Measurements from ENCODE around the gene ANKRD34A.

The ANKRD34A gene

DNA sequence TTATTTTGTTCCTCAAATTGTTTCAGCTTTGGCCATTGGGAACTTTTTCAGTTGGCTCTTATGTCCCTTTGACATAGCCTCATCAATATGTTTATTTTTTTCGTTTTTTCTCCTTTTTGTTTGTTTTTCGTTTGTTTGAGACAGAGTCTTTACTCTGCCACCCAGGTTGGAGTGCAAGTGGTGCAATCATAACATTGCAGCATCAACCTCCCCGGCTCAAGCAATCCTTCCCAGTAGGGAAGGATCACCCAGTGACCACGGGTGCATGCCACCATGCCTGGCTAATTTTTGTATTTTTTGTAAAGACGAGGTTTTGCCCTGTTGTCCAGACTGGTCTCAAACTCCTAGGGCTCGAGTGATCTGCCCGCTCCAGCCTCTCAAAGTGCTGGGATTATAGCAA, 8.2 kb upstream of the ANKRD34A start:
- TF ChIP-seq MYNN (tag by site-specific recombination; IDR thresholded peaks at IDR 0.05; ENCODE audit: borderline replicate concordance) (no peak), ZNF274 (IDR thresholded peaks at IDR 0.05; ENCODE audit: low read length) (no peak), ZNF274 (tag by site-specific recombination; IDR thresholded peaks at IDR 0.05; ENCODE audit: borderline replicate concordance) (no peak), ZNF658 (tag by site-specific recombination; IDR thresholded peaks at IDR 0.05) (no peak), ZNF777 (tag by site-specific recombination; IDR thresholded peaks at IDR 0.05; ENCODE audit: borderline replicate concordance) (no peak), ZNF555 (tag by site-specific recombination; conservative IDR thresholded peaks at IDR 0.05) (no peak), FEZF1 (tag by site-specific recombination; IDR thresholded peaks at IDR 0.05) (no peak), ZNF140 (tag by site-specific recombination; IDR thresholded peaks at IDR 0.05) (no peak), ZNF169 (tag by site-specific recombination; IDR thresholded peaks at IDR 0.05) (no peak), ZIC2 (tag by site-specific recombination; IDR thresholded peaks at IDR 0.05) (0 out of 2 replicates have a peak, but pooled peaks have one; percentile 8), ZFHX2 (tag by site-specific recombination; conservative IDR thresholded peaks at IDR 0.05) (no peak), GLIS1 (tag by site-specific recombination; IDR thresholded peaks at IDR 0.05) (peak; percentile 80), ZNF529 (tag by site-specific recombination; IDR thresholded peaks at IDR 0.05; ENCODE audit: insufficient replicate concordance) (no peak)
- TF ChIP-seq, protein P1, sequence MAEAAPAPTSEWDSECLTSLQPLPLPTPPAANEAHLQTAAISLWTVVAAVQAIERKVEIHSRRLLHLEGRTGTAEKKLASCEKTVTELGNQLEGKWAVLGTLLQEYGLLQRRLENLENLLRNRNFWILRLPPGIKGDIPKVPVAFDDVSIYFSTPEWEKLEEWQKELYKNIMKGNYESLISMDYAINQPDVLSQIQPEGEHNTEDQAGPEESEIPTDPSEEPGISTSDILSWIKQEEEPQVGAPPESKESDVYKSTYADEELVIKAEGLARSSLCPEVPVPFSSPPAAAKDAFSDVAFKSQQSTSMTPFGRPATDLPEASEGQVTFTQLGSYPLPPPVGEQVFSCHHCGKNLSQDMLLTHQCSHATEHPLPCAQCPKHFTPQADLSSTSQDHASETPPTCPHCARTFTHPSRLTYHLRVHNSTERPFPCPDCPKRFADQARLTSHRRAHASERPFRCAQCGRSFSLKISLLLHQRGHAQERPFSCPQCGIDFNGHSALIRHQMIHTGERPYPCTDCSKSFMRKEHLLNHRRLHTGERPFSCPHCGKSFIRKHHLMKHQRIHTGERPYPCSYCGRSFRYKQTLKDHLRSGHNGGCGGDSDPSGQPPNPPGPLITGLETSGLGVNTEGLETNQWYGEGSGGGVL (tag by site-specific recombination; IDR thresholded peaks at IDR 0.05) = no peak
- TF ChIP-seq, protein P2, sequence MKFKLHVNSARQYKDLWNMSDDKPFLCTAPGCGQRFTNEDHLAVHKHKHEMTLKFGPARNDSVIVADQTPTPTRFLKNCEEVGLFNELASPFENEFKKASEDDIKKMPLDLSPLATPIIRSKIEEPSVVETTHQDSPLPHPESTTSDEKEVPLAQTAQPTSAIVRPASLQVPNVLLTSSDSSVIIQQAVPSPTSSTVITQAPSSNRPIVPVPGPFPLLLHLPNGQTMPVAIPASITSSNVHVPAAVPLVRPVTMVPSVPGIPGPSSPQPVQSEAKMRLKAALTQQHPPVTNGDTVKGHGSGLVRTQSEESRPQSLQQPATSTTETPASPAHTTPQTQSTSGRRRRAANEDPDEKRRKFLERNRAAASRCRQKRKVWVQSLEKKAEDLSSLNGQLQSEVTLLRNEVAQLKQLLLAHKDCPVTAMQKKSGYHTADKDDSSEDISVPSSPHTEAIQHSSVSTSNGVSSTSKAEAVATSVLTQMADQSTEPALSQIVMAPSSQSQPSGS (tag by site-specific recombination; IDR thresholded peaks at IDR 0.05; ENCODE audit: low read depth) = no peak
- TF ChIP-seq, protein P3, sequence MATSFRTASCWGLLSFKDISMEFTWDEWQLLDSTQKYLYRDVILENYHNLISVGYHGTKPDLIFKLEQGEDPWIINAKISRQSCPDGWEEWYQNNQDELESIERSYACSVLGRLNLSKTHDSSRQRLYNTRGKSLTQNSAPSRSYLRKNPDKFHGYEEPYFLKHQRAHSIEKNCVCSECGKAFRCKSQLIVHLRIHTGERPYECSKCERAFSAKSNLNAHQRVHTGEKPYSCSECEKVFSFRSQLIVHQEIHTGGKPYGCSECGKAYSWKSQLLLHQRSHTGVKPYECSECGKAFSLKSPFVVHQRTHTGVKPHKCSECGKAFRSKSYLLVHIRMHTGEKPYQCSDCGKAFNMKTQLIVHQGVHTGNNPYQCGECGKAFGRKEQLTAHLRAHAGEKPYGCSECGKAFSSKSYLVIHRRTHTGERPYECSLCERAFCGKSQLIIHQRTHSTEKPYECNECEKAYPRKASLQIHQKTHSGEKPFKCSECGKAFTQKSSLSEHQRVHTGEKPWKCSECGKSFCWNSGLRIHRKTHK (tag by site-specific recombination; IDR thresholded peaks at IDR 0.05) = no peak
- TF ChIP-seq, protein P4, sequence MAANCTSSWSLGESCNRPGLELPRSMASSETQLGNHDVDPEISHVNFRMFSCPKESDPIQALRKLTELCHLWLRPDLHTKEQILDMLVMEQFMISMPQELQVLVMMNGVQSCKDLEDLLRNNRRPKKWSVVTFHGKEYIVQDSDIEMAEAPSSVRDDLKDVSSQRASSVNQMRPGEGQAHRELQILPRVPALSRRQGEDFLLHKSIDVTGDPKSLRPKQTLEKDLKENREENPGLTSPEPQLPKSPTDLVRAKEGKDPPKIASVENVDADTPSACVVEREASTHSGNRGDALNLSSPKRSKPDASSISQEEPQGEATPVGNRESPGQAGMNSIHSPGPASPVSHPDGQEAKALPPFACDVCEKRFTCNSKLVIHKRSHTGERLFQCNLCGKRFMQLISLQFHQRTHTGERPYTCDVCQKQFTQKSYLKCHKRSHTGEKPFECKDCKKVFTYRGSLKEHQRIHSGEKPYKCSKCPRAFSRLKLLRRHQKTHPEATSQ (tag by site-specific recombination; IDR thresholded peaks at IDR 0.05) = no peak
- TF ChIP-seq, protein P5, sequence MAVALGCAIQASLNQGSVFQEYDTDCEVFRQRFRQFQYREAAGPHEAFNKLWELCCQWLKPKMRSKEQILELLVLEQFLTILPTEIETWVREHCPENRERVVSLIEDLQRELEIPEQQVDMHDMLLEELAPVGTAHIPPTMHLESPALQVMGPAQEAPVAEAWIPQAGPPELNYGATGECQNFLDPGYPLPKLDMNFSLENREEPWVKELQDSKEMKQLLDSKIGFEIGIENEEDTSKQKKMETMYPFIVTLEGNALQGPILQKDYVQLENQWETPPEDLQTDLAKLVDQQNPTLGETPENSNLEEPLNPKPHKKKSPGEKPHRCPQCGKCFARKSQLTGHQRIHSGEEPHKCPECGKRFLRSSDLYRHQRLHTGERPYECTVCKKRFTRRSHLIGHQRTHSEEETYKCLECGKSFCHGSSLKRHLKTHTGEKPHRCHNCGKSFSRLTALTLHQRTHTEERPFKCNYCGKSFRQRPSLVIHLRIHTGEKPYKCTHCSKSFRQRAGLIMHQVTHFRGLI (tag by site-specific recombination; IDR thresholded peaks at IDR 0.05) = no peak
- CTCF ChIA-PET = interaction anchor here (0.9 to 1.5 kb wide), 4 partner anchors 34 to 92 kb away, joined by 3 to 7 read pairs (median 4); no protein-coding TSS in a partner anchor
- Histone ChIP-seq H3K4me3 (ENCODE audit: low read depth, low read length) (no peak overlapping the region), H3K27ac (ENCODE audit: extremely low read depth, low read depth, low read length) (no peak overlapping the region), H3K9me3 (ENCODE audit: control insufficient read depth, insufficient read depth, low read depth, low read length) (no peaks in the 10 kb centered on the region), H3K4me1 (ENCODE audit: control insufficient read depth, insufficient read depth, low read length) (no peaks in the 10 kb centered on the region), H3K36me3 (ENCODE audit: control insufficient read depth in 2 of 2, insufficient read depth in 1 of 2, low read length in 2 of 2) (no peaks in the 10 kb centered on the region)
- POLR2A ChIA-PET = interaction anchor here (1.1 kb wide), 1 partner anchor 8 kb away, joined by 6 read pairs; the partner anchor contains the start of genes ANKRD34A and POLR3GL
